Pons (tissue), 1 donor: ENCODE data around the gene DCDC2.
"Not testable (repeated sequence)": the region's sequence is repeated elsewhere in the genome, so short reads cannot be mapped to it uniquely, and the experiment has no call there.

ENCODE experiments used
- DNase-seq: peaks from one replicate; pipeline ENCODE4 v3.0.0-alpha.2; 2016; ENCODE audit warnings: low spot score

The DCDC2 gene

GRCh38 chr6:24270011-24270410 lies 87.8 kb downstream of the DCDC2 start:
- DNase-seq = no peak

DNA sequence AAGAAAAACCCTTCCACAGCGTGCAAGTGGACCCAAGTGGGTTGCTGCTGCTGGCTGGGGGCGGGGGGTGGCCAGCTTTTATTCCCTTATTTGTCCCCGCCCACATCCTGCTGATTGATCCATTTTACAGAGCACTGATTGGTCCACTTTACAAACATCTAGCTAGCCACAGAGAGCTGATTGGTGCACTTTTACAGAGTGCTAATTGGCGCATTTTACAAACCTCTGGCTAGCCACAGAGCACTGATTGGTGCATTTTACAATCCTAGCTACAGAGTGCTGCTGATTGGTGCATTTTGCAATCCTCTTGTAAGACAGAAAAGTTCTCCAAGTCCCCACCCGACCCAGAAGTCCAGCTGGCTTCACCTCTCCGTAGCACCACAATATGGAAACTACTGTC lies 99.6 kb downstream of the DCDC2 start:
- not testable (repeated sequence) for DNase-seq

GRCh38 chr6:24257282-24257681 lies 100.6 kb downstream of the DCDC2 start:
- no peak for DNase-seq

GRCh38 chr6:24255676-24256075 lies 102.2 kb downstream of the DCDC2 start:
- DNase-seq = no peak

DNA sequence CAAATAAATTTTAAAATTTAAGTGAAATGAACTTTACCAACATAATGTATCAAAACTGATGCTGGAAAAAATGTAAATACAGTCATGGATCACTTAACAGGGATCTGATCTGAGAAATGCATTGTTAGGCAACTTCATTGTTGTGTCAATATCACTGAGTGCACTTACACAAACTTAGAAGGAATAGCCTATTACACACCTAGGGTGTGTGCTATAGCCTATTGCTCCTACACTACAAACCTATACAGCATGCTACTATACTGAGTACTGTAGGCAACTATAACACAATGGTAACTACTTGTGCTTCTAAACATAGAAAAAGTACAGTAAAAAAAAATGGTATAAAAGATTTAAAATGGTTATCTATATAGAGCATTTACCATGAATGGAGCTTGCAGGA lies 104.5 kb downstream of the DCDC2 start:
- no peak for DNase-seq

- no peak for DNase-seq
These were observed 105.6 kb downstream of the DCDC2 start for GRCh38 chr6:24252280-24252679.

DNA sequence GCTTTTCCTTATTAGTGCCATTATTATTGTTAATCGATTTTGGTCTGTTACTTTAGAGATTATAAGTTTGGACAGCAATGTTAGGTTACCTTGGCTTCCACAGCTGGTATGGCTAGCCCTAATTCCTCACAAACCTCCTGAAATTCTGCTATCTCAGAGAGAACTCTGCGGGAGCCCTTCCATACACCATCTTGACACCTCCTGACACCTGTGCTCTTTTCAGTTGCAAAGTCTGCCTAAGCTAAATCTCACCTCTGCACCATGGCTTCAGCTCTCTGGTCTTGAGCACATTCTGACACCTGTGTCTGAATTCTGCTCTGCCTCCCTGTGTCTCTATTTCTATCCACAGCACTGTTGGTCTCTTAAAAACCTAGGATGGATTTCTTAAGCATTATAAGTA lies 106.5 kb downstream of the DCDC2 start:
- DNase-seq = no peak

- no peak for DNase-seq
These were observed 107.9 kb downstream of the DCDC2 start for GRCh38 chr6:24249926-24250325.

GRCh38 chr6:24245275-24245674 lies 112.6 kb downstream of the DCDC2 start:
- DNase-seq = no peak

DNA sequence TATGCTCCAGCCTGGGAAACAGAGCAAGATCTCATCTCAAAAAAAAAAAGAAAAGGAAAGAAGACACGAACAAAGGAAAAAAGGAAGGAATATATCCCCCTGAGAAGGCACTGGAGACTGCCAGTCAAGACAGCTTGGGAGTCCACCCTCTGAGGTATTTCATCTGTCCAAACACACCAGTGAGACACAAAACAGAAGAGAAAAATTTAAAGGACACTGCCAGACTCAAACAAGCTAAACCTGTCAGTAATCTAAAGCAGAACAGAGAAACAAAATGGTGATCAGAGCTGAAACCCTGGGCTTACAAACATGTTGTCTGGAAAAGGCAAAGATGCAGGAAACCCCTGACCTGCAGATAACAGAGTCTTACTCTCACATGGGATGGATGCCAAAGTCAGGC lies 114.9 kb downstream of the DCDC2 start:
- no peak for DNase-seq

GRCh38 chr6:24241779-24242178 lies 116.1 kb downstream of the DCDC2 start:
- DNase-seq = not testable (repeated sequence)

DNA sequence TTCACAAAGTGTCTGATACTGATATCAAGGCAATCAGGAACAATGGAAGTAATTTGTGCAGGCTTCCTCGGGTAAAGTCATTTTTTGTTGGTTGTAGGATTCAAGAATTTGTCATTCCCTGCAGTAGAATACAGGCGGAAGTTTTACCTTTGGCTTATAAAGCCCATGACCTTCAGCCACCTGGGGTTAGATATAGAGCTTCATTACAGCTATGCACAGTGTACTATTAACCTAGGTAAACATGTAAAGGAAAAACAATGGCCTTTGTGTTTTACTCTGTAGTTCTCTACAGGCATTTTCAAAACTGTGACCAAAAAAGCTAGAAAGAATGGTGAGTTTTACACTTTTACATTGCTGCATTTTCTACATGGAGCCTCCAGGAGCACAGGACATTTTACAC lies 116.9 kb downstream of the DCDC2 start:
- no peak for DNase-seq

DNA sequence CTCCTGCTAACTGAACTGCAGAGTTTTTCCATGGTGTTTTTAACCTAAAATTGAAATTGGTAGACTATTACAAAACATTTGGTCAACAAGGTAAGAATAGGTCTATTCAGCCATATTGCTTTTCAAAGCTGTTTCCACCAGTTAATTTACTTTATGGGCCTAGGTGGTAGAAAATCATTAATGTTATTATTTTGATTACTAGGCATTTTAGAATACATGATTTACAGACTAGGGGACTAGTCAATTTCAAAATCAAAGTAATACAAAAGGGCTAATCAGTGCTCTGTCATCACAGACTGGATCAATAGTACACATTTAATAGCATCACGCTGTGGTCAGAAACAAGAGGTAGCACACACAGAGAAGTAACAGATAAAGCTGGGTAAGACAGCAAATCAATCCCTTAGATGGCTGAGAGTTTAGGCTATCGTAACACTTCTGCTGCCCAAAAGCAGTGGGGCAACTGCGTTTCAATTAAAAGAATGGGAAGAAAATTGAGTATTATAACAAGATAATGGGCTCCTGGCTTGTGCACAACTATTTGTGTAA lies 117.4 kb downstream of the DCDC2 start:
- DNase-seq = no peak

GRCh38 chr6:24238700-24239099 lies 119.2 kb downstream of the DCDC2 start:
- DNase-seq = no peak

DNA sequence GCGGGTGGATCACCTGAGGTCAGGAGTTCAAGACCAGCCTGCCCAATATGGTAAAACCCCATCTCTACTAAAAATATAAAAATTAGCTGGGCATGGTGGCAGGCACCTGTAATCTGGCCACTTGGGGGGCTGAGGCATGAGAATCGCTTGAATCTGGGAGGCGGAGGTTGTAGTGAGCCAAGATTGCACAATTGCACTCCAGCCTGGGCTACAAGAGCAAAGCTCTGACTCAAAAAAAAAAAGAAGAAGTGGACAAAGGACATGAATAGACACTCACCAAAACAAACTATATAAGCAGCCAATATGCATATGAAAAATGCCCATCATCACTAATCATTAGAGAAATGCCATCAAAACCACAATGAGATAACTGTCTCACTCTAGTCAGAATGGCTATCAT lies 121.1 kb downstream of the DCDC2 start:
- not testable (repeated sequence) for DNase-seq

- no peak for DNase-seq
These were observed 123.9 kb downstream of the DCDC2 start for GRCh38 chr6:24233813-24234442.

DNA sequence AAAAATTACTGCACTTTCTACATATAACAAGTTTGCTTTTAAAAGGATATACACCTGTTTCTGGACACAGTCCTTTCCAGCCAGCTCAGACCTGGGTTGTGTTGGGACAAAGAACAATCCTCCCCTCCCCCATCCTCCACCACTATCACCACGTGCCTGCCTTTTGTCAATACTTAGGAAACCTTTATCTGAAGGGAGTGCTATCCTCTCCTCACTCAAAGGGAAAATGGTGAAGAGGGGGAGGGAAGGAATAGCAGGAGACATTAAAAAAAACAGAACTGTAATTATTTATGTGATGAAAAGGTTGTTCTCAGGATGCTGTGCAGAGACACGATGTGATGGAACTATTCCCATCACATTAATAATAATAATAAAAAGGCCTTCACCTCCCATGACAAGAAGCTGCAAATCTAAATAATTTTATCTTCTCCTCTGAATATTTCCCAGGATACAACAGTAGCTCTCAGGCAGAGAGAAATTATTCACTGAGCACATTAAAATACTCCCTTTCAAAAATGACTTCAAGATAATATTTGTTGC lies 126.4 kb downstream of the DCDC2 start:
- no peak for DNase-seq

DNA sequence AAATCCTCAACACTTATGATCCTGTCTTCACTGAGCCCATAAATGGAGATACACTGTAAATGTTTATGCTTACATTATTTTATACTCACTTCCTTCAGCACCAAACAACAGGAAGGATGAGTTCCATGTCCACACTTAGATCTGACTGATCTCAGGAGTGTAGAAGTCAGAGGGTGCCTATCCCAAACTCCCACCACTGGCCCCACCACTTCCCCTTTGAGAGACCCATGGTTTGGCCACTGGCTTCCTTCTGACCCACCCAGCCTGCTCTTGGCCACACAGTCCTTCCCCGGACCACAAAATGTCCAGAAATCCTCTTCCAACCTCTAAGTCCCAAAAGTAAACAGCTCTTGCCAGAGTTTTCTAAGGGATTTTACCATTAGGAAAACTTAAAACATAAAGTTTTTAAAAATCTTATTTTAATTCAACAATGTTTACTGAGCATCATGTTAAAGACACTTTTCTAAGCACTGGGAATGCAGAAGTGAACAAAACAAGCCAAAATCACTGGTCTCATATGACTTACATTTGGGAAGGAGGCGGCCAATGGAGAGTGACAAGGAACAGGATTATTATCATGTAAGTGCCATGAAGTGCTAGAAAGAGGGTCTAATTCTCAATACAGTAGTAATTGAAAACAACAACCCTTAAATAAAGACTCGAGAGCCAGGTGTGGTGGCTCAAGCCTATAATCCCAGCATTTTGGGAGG lies 128.0 kb downstream of the DCDC2 start:
- DNase-seq = no peak

DNA sequence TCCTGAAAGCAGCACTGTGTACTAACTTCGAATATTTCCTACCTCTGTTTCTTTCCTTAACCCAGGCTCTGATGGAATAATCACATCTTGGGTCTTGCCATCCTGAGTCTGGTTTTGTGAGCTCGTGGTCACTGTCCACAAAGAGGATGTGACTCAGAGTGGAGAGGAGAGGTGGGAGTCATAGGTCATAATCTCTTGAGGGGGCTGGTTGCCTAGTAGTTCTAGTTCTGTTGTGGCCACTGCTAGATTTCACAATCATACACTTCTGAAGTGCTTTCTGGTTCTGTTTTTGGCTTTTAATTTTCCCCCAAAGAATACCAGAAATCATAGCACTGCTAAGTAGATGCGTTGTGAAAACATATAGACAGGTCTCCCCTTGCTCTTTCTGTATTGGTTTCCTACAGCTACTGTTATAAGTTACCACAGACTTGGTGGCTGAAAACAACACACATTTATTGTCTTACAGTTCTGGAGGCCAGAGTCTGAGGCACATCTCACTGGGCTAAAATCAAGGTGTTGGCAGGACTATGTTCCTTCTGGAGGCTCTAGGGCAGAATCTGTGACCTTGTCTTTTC lies 129.1 kb downstream of the DCDC2 start:
- DNase-seq = no peak

DNA sequence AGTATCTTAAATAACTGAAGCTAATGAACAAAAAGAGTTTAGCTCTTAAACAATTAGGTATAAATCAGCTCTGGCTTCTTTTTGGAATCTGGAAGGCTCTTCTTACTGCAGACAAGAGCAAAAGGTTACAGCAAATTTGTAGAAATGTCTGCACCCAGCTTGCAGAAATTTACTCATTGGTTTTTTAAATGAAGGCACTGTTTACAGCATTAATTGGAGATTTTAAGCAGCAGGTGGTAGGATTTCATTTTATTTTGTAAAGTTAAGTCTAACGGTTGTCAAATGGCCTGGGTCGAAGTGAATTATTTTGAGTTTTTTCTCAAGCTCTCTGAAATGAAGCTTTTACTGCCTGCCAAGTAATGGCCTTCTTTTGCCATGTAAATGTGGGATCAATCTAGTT lies 129.7 kb downstream of the DCDC2 start:
- peak; percentile 4 for DNase-seq

DNA sequence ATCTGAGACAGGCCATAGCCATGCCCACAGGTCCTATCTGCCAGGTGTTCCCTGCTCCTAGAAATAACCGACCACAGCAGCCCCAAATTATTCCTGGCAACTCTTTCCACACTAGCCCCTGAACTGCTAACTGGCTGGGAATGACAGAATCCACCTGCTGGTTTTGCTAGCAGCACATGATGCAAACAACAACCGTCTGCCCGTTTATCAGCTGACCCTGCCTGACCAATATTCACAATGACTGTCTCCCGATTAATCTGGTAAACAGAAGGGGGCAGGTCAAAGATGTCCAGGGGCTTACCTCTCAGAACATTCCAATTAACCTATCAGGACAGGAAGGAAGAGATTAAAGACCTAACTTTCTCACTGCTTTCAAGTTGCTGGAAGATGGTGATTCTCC lies 130.3 kb downstream of the DCDC2 start:
- DNase-seq = no peak

DNA sequence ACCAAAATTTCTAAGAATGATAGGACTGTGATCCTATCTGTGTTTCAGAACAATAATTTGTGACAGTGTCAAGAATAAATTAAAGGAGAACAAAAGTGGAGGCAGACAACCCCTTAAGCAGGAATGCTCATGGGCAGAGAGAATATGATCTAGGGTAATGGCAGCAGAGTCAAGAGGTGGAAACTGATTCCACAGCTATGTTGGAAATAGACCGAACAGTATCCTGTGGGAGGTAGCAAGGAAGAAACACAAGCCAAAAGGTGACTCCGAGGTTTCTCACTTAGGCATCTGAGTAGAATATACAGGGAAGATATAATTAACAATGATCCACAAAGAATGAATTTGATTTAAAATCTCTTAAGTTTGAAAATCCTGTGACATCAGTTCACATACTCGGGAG lies 131.3 kb downstream of the DCDC2 start:
- no peak for DNase-seq

- no peak for DNase-seq
These were observed 132.0 kb downstream of the DCDC2 start for GRCh38 chr6:24225838-24226237.
